ENCODE data around the gene LRRC47.
"Not testable (repeated sequence)": the region's sequence is repeated elsewhere in the genome, so short reads cannot be mapped to it uniquely, and the experiment has no call there.

Gene LRRC47

DNA sequence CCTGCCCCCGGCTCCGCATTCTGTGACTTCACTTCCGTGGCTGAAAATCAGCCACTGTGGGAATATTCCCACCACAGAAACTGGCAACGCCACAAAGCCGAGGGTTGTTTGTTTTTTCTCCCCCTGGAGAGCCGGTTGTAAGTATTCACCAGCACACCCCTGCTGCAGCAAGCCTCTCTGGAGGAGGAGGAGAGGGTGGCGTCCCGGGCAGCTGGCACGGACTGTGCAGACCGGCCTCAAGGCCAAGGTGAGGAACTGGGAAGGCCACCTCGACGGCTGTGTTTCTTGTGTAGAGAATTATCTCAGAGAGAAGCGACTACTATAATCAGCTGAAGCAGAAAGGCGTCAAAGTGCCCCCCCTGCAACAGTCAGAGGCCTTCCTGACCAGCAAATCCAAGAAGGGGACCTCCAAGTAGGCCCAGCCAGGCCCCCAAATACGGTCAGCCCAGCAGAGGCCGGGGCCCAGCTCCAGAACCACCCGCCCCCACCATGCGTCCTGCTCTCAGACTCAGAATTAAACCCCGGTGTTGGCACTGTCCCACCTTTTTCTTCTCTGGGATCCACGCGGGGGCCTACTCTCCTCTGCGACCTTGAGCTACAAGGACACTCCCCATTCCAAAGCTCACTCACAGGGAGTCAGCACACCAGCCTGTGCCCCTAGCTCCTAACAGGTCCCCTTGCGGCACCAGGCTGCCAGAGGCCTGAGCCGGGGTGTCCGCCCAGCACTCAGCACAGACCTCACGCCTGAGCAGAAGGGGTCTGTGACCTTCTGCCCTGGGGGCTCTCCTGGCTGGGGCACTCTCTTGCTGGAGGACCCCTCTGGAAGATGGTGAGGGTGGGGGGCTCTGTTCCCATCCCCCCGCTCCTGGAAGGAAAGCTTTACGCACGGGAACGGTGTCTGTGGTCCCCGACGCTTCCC lies 24.9 kb downstream of the LRRC47 start:
- DNase-seq: no peak

DNA sequence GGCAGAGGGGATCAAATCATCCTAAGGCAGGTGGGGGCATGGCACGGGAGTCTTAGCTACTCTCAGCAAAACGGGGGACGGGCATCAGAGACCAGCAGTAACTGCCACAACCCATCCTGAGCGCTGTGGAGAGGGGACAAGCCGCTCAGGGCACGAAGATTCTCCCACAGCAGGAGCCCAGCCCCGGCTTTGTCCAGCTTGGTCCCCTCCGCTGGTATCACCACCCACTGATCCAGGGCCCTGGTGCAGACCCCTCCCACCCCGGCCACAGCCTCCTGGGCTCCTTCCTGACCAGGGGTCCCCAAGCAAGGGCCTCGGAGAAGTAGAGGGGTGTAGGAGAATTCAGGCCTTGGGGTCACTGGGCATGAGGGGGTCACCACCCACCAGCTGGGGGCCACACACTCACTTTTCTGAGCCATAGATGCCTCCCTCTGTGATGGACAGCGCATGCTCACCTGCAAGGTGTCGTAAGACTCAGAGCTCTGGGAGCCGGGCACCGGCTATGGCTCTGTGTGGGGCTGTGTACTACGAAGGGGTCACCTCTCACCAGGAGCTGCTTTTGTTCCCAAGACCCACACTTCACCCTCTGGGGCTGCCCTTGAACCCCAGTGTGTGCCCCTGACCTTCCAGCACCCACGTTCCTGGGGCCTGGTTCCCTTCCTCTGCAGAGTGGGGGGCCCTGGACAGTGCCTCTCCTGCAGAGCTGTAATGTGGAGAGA lies 26.1 kb downstream of the LRRC47 start:
- DNase-seq: no peak

DNA sequence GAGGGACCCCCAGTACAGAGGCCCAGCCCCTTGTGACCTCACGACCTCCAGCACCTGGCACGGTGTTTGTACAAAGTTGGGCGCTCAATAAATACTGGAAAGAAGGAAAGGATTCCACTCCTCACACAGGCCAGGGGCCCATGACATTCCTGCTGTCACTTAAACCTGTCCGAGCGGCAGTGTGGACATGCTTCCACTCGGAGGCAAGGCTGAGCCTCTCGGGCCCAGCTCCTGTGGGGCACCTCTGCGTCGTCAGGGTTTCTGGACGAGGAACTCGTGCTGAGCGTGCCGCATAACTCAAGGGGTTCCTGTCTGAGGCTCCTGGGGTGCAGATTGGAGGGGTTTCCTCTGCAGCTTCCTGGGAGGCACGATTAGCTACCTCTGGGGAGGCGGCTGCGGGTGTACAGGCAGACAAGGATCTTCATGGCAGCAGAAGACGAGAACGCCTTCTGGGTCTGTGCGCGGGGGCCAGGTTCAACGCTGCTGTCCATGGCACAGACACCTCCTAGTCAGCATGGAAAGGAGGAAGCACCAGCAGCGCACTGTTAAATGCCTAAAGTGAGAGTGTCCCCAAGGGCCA lies 27.4 kb downstream of the LRRC47 start:
- DNase-seq: no peak

DNA sequence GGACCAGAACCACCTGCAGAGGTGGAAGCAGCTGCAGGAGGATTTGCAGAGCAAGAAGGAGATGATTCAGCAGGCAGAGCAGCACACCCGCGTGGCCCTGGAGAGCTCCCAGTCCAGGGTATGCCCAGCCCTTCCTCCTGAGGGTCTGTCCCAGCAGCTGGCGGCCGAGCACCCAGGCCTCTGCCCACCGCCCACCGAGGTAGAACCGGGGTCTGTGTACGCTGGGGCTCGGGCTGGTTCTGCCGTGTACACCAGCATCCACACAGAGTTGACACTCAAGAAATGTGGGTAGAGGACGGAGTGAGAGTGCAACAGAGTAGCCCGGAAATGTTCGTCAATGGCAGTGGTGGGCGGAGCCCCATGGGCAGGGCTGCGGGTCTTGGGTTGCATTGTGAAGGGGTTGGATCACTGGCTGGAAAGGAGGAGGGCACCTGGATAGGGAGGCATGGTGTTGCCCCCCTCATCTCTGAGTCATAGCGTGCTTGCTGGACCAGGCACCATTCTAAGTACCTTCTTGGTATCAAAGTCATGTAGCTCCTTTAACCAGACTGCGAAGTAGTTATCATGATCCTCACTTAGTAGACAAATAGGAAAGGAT lies 28.9 kb downstream of the LRRC47 start:
- DNase-seq: no peak

DNA sequence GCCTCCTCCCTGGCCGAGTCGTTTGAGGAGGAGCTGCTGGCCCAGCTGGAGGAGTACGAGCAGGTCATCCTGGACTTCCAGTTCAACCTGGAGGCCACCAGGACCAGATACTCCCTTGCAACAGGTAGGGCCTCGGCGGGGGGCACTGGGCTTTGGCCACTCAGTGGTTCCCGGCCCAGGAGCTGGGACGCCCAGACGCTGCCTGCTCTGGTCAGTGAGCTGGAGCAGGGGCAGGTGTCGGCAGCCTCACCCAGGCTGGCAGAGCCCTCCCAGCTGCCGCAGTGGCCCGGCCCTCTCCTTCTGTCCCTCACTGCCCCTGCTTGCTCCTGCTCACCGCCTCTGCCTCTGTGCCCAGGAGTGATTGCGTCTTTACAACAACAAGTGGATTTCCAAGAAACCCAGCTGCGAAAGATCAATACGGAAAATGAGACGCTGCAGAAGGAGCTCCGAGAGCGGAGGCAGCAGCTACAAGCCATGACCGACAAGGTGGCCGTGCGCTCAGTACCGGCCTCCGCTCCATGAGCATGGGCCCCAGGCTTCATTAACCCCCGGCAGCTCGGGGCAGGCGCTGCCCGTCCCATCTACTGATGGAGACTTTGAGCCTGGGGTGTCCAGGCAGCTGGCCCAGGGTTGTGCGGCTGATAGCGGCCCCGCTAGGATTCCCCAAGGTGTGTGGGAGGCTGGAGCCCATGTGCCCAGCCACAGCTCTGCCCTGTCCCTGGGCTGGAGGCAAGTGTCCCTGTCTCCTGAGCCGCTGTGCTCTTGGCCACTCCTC lies 32.8 kb downstream of the LRRC47 start:
- no peak for DNase-seq

DNA sequence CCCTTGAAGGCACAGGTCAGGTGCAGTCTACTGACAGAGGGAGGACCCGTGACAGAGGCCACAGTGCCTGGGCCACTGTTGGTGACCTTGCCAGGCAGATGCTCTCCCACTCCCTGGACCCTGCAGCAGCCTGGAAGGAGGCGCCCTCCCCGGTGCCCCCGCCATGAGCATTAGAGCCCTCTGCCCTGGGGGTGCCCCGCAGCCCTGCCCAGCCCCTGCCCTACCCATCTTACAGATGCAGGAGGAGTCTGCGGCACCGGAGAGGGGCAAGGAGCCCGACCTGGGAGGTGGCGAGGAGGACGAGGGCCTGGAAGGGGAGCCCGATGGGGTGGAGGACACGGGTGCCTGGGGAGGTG lies 33.4 kb downstream of the LRRC47 start:
- DNase-seq: no peak

DNA sequence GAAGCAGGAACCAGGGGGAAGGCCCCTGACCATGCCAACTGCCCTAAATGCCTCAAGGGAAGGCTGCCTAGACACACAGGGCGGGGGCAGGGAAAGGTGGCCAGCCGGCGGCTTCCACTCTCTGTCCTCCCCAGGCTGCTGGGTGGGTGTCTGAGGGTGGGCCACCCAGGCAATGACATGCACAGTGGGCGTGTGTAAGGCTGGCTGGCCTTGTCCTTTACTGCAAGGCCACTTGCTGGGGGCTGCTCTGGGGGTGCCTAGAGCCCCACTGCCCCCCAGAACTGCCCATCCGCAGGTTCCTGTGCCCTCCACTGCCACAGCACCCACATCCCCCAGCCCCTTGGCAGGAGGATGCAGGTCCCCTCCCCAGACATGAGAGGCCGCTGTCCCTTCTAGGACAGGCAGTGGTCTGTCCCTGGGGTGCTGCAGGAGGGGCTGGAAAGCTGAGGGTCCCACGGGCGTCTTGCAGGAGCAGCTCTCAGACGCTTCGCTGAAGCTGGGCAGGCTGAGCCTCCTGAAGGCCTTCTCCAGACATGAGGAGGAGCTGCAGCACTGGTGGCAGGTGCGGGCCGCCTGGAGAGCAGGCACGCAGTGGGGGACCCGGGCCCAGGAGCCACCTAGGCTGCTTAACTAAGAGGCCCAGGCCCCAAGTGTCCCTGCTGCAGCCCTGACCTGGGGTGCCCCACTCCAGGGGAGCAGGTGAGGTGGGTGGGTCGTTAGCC lies 34.0 kb downstream of the LRRC47 start:
- no peak for DNase-seq

DNA sequence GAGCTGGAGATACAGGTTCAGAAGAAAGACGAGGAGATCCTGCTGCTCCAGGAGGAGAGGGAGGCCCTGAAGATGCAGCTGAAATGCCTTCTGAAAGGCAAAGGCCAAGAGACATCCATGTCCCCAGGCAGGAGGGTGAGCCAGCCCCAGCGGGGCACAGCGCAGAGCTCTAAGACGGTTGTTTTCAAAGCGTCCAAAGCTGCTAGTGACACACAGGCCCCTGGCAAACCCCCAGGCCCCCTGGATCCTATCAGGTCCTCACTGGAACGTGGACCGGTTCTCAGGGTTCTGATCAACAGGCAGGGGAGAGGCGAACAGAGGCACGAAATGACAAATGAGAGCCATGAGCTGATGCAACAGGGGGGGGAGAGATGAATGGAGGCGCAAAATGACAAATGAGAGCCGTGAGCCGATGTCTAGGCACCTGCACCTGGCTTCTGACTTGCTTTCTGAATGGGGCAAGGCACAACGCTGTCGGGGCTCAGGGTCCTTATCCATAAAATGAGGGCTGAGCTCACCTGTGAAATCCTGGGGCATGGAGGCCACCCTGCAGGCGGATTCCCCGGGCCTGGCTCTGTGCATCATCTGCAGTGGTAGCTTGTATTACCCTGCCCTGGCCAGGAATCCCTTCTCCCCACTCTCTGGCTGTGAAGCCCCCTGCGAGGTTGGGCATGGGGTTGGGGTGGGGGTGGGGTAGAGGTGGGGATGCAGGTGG lies 34.8 kb downstream of the LRRC47 start:
- no peak for DNase-seq

DNA sequence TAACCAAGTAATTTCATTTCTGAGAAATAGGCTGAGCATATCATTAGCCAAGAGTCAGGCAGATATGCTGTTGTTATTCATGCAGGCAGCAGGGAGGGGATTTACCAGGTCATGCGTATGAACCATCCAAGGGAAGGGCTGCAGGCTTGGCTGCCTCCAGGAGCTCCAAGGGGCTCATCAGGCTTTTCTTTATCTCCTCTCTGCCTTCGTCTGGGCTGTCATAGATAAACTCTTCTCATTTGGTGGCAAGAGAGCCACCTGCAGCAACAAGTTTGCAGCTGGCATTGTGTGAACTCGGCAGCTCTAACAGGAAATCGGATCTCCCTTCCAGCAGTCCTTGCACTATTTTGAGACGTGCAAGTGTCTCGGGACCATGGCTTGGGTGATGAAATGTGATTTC lies 36.5 kb downstream of the LRRC47 start:
- no peak for DNase-seq

DNA sequence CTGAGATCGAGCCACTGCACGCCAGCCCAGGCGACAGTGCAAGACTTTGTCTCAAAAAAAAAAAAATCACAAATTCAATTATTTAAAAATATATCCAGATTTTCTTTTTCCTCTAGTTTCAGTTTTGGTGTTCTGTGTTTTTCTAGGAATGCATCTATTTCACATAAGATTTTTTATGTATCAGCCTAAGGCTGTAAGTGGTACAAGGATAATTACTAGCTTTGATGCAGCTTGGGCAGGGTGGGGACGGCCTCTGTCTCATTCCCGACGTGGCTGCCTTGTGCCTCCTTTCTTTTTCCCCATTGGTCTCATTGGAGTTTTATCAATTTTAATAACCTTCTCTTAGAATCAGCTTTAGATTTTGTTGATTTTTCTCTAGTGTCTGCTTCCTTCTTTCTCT lies 37.1 kb downstream of the LRRC47 start:
- no peak for DNase-seq

DNA sequence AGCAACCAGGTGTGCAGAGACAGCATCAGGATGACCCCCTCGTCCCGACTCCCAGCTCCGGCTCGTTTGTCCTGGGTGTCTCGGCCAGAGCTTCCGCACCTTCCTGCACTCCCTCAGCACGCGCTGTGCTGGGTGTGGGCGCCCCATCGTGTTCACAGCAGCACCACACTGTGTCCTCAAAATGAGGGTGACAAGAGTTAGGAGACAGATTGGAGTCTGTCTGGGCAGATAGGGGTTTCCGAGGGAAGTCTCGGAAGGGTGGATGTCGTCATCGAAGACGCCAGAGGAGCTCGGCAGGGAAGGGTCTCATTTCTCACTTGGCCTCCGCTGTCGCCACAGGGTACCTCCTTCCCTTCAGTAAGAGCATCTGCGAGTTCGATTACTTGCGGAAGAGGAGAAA lies 39.9 kb downstream of the LRRC47 start:
- DNase-seq: no peak

DNA sequence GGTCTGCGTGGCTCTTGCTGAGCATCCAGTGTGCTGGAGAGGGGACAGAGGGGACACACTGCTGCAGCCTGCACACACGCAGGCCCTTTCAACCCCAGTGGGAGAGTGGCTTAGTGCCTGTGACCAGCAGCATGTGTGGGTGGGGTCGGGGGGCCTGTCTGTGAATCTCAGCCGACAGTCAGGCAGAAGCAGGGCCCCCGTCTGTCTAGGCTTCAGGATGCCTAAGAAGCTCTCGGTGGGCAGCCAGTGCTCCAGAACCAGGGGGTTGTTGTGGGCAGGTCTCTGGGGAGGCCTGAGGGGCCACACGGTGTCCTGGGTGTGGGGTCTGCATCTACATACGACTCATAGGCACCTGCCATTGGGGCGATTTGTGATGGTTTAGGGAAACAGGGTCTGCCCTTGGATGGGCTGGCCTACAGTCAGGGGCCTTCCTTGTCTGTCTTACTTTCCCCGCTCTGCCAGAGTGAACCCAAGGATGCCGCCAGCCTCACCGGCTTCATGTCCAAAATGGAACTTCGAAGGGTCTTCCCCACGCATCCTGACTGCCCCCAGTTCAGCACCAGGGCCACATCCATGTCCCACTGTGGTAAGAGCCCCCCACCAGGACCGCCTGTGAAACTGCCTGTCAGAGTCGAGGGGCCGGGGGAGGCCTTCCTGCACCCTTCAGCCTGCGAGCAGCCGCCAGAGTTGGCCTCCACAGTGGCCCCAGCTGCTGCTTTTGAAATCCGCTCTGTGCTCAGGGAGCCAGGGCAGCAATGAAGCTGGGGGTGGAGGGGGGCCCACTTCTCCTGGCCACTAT lies 42.4 kb downstream of the LRRC47 start:
- no peak for DNase-seq

DNA sequence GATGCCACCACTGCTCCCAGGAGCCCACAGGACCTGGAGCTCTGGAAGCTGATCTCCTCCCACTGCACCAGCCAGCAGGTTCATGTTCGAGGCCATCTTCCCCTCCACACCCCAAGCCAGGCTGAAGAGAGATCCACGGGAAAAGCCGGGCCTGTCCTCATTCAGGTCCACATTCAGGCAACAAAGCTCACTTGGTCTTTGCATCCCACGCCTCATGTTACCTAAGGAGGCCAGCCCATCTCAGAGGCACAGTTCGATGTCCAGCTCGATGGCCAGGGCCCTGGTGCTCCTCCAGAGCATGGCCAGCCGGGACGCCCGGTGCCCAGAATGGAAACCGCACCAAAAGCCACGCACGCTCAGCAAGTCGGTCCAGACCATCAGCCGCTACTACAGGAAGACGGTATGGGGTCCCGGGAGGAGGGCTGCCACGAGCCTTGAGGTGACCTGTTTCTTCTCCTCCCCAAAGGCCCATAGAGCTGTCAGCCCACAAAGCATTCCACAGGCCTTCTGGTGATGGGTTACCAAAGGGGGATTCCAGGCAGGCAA lies 43.8 kb downstream of the LRRC47 start, which contains the start of gene CCDC27:
CCDC27 (plus strand) TSS at position 51 of the 546 bp plus-strand sequence; CDS start at position 83, 32 bp downstream.
- DNase-seq: no peak

DNA sequence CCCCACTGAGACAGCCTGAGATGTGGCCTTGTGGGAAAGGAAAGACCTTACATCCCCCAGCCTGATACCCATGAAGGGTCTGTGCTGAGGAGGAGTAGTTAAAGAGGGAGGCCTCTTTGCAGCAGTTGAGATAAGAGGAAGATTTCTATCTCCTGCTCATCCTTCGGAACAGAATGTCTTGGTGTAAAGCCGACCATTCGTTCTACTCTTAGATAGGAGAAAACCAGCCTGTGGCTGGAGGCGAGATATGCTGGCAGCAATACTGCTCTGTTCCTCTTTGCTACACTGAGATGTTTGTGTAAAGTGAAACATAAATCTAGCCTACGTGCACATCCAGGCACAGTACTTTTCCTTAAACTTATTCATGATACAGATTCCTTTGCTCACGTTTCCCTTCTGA lies 45.6 kb downstream of the LRRC47 start:
- DNase-seq: no peak

DNA sequence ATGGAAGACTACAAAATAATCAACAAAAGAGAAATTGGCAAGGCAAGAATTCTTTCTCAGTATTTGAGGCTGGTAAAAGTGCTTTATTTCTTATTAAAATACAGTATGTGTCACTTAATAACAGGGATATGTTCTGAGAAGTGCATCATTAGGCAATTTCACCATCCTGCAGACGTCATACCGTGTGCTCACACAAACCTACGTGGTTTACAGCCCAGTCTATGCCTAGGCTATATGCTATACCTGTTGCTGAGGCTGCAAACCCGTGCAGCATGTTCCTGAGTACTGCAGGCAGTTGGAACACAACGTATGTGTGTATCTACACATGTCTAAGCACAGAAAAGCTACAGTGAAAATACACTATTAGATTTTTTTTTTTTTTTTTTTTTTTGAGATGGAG lies 46.8 kb downstream of the LRRC47 start:
- DNase-seq: no peak

DNA sequence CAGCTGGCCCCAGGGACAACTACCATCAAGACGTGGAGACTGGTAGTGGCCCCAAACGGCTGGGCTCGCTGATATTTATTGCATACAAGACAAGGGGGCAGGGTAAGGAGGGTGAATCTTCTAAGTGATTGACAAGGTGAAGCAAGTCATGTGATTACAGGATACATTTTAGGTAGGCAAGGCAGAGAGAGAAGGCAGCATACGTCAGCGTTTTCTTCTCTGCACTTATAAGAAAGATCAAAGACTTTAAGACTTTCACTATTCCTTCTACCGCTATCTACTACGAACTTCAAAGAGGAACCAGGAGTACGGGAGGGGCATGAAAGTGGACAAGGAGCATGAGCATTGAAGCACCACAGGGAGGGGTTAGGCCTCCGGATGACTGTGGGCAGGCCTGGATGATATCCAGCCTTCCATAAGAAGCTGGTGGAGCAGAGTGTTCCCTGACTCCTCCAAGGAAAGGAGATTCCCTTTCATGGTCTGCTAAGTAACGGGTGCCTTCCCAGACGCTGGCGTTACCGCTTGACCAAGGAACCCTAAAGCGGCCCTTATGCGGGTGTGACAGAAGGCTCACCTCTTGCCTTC lies 47.9 kb downstream of the LRRC47 start:
- not testable (repeated sequence) for DNase-seq

DNA sequence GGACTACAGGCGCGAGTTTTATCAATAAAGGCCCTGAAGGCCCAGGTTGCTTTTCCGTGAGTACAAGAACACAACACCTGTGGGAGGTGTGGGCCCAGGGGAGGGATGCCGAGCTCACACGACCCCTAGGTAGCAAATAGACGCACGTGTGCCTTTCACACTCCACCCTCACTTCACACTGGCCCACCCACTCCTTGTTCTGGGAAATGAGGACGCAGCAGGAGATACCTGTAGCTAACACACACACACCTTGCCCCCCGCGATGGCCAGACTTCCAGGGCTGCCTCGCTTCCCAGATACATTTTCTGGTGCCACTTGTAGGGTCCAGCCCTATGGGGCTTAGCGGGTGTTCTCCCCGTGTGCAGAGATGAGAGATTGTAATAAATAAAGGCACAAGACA lies 48.4 kb downstream of the LRRC47 start:
- no peak for DNase-seq

DNA sequence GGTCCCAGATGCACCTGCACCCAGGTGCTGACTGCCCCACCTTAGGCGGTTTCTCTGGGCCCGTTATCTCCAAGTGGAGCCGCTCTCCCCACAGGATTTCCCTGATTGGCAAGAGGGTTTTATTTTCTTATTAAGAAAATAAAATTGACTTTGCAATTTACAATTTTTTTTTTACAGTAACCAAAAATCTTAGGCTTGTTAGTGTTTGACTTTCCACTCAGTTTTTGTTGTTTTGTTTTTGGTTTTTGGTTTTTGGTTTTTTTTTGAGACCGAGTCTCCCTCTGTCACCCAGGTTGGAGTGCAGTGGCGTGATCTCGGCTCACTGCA lies 48.8 kb downstream of the LRRC47 start:
- DNase-seq: no peak

DNA sequence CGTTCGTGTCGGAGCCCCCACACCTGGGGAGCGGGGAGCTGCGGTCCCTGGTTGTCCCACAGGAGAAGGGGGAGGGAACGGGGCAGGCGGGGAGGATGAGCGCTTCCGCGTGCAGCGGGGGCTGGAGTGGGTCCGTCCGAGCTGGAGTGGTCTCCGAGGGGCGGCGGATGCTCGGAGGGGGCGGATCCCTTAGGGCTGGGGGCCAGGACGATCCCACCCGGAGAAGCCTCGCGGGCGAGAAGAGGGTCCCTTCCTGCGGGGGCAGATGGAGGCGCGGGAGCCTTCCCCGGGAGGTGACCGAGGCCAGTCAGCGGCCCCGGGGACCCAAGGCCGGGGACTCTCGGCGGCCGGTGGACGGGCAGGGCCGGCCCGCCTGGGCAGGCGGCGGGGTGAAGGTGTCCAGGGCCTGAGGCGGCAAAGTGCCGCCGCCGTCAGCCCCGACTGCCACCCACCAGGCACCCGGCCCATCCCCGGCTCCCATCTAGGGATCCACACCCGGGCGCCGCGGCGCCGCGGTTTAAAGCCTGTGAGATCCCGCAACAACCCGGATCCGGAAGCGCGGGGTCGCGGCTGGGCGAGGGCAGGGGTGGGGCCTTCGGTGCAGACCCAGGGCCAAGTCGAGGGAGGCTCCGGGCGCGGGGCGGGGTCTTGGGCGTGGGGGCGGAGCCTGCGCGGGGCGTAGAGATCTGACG lies 49.3 kb downstream of the LRRC47 start:
- DNase-seq: peak; percentile 84 to 89

Measured in activated CD4-positive, alpha-beta T cell treated with anti-CD3 and anti-CD28 coated beads for 4 hours (primary cell).